H1 (cell line): ENCODE results near the gene LCLAT1. TPM values are rescaled to one million over a fixed set of nuclear protein-coding genes. Genes with fewer than 3 reads are reported as not detected.

ENCODE experiments used
- CTCF ChIA-PET: fragments of 300-600 bp; sonication (Branson Sonifier 250); formaldehyde crosslinking; loops from one replicate; lab custom pipeline; 2021; ENCODE audit not compliant: partially characterized antibody; lab: Charles Lee
- POLR2A ChIA-PET: fragments of 300-600 bp; sonication (Branson Sonifier 250); formaldehyde crosslinking; loops from one replicate; lab custom pipeline; 2021; ENCODE audit warnings: inconsistent platforms; ENCODE audit not compliant: partially characterized antibody; lab: Charles Lee
- DNase-seq, 2 experiments: peaks; one replicate each; pipeline versions ENCODE4 v3.0.0 to v3.0.0-alpha.2; 2010 to 2022; ENCODE audit warnings: low spot score in 2 of 2, low read depth in 1 of 2, mixed read lengths in 1 of 2
- FAIRE-seq: peaks from 2 replicates; lab custom pipeline; 2011; peaks lifted over from hg19 to GRCh38; lab: Jason Lieb, UNC
- H2AFZ ChIP-seq: 2 replicates; pipeline ENCODE4 v1.8.1; 2012; ENCODE audit warnings: low read length, inconsistent platforms
- H2AK5ac ChIP-seq: 2 replicates; pipeline ENCODE4 v1.6.1; 2013; ENCODE audit warnings: low read depth, low read length
- H2BK120ac ChIP-seq: replicated peaks from 2 replicates; pipeline ENCODE3; 2013; ENCODE audit warnings: low read depth, low read length, inconsistent platforms
- H2BK12ac ChIP-seq: 2 replicates; pipeline ENCODE4 v1.6.1; 2013; ENCODE audit warnings: low read depth, low read length
- H2BK15ac ChIP-seq: 2 replicates; pipeline ENCODE4 v1.6.1; 2013; ENCODE audit warnings: low read length
- H2BK20ac ChIP-seq: 2 replicates; pipeline ENCODE4 v1.6.1; 2013; ENCODE audit warnings: low read length
- H2BK5ac ChIP-seq: 2 replicates; pipeline ENCODE4 v1.6.1; 2013; ENCODE audit warnings: low read depth, low read length
- H3K14ac ChIP-seq: 2 replicates; pipeline ENCODE4 v1.6.1; 2013; ENCODE audit warnings: inconsistent platforms; ENCODE audit not compliant: insufficient read length
- H3K18ac ChIP-seq: 2 replicates; pipeline ENCODE4 v1.6.1; 2013; ENCODE audit warnings: low read length; ENCODE audit errors: extremely low read depth
- H3K23ac ChIP-seq: 2 replicates; pipeline ENCODE4 v1.6.1; 2013; ENCODE audit warnings: inconsistent platforms; ENCODE audit not compliant: insufficient read length
- H3K23me2 ChIP-seq: 2 replicates; pipeline ENCODE4 v1.6.1; 2013; ENCODE audit warnings: low read depth, low read length
- H3K27ac ChIP-seq: 2 replicates; pipeline ENCODE4 v1.6.1; 2011; ENCODE audit warnings: low read depth, low read length, inconsistent platforms
- H3K27me3 ChIP-seq, 4 experiments: replicated peaks in 1 of 4; 1 replicate in 1 of 4; 2 replicates in 3 of 4; pipeline versions ENCODE4 v1.6.1 to v1.8.1; 2011 to 2013; ENCODE audit warnings: low read length in 3 of 4, mild to moderate bottlenecking in 3 of 4, inconsistent platforms in 2 of 4, mixed read lengths in 2 of 4, moderate library complexity in 1 of 4; ENCODE audit not compliant: control insufficient read depth in 3 of 4, insufficient read depth in 3 of 4; ENCODE audit errors: extremely low read depth in 1 of 4
- H3K36me3 ChIP-seq, 4 experiments: 2 replicates each; pipeline versions ENCODE4 v1.6.1 to v1.8.1; 2011 to 2013; ENCODE audit warnings: mild to moderate bottlenecking in 4 of 4, low read length in 3 of 4, moderate library complexity in 2 of 4, control low read depth in 1 of 4, inconsistent platforms in 1 of 4; ENCODE audit not compliant: insufficient read depth in 4 of 4, control insufficient read depth in 2 of 4
- H3K4ac ChIP-seq: replicated peaks from 2 replicates; pipeline ENCODE3; 2013; ENCODE audit warnings: low read length, low read depth, mixed read lengths, inconsistent platforms; ENCODE audit not compliant: insufficient read length
- H3K4me1 ChIP-seq, 4 experiments: replicated peaks in 1 of 4; 1 replicate in 1 of 4; 2 replicates in 3 of 4; pipeline versions ENCODE4 v1.6.1 to v1.8.1; 2011 to 2013; ENCODE audit warnings: low read length in 3 of 4, inconsistent platforms in 2 of 4, mixed read lengths in 1 of 4; ENCODE audit not compliant: insufficient read depth in 4 of 4, control insufficient read depth in 3 of 4
- H3K4me2 ChIP-seq, 2 experiments: 2 replicates each; pipeline versions ENCODE4 v1.6.1 to v1.8.1; 2011 to 2013; ENCODE audit warnings: low read depth in 2 of 2, low read length in 2 of 2, control low read depth in 1 of 2, inconsistent platforms in 1 of 2, mild to moderate bottlenecking in 1 of 2; ENCODE audit not compliant: insufficient read depth in 1 of 2
- H3K4me3 ChIP-seq, 4 experiments: fragments of 200-600, 300-600 bp in 1 of 4; sonication (generic), shearing (Covaris generic), sonication (Bioruptor Twin) in 1 of 4; 2 replicates each; pipeline versions ENCODE4 v1.5.1 to v1.8.1; 2011 to 2016; ENCODE audit warnings: low read length in 4 of 4, low read depth in 3 of 4, control low read depth in 2 of 4, inconsistent platforms in 2 of 4, mild to moderate bottlenecking in 2 of 4, mixed read lengths in 1 of 4, moderate library complexity in 1 of 4; ENCODE audit not compliant: insufficient read depth in 2 of 4; ENCODE audit errors: extremely low read depth in 1 of 4
- H3K56ac ChIP-seq: replicated peaks from 2 replicates; pipeline ENCODE3; 2013; ENCODE audit warnings: low read depth, mild to moderate bottlenecking, mixed read lengths, low read length, inconsistent platforms; ENCODE audit not compliant: insufficient read length
- H3K79me1 ChIP-seq: 2 replicates; pipeline ENCODE4 v1.6.1; 2013; ENCODE audit warnings: low read depth, low read length, control low read depth
- H3K79me2 ChIP-seq, 2 experiments: 2 replicates each; pipeline versions ENCODE4 v1.6.1 to v1.8.1; 2012 to 2013; ENCODE audit warnings: low read length in 2 of 2, mild to moderate bottlenecking in 2 of 2, inconsistent platforms in 1 of 2; ENCODE audit not compliant: insufficient read depth in 2 of 2, control insufficient read depth in 1 of 2
- H3K9ac ChIP-seq, 4 experiments: replicated peaks in 1 of 4; 1 replicate in 1 of 4; 2 replicates in 3 of 4; pipeline versions ENCODE4 v1.6.1 to v1.8.1; 2011 to 2013; ENCODE audit warnings: low read depth in 3 of 4, low read length in 3 of 4, control low read depth in 2 of 4, mild to moderate bottlenecking in 2 of 4, moderate library complexity in 2 of 4, inconsistent platforms in 1 of 4; ENCODE audit errors: extremely low read depth in 1 of 4
- H3K9me3 ChIP-seq, 2 experiments: 2 replicates each; pipeline versions ENCODE4 v1.6.1 to v1.8.1; 2012 to 2013; ENCODE audit warnings: mild to moderate bottlenecking in 2 of 2, moderate library complexity in 2 of 2, control low read depth in 1 of 2, inconsistent platforms in 1 of 2, low read depth in 1 of 2, low read length in 1 of 2, mixed read lengths in 1 of 2; ENCODE audit not compliant: insufficient read depth in 2 of 2
- H4K20me1 ChIP-seq, 2 experiments: replicated peaks in 1 of 2; 2 replicates each; pipeline versions ENCODE3 to v1.8.1; 2011 to 2013; ENCODE audit warnings: inconsistent platforms in 2 of 2, low read length in 2 of 2, mild to moderate bottlenecking in 1 of 2; ENCODE audit not compliant: insufficient read depth in 2 of 2, control insufficient read depth in 1 of 2
- H4K5ac ChIP-seq: 2 replicates; pipeline ENCODE4 v1.6.1; 2013; ENCODE audit warnings: low read length, low read depth, mixed read lengths, inconsistent platforms; ENCODE audit not compliant: insufficient read length
- H4K8ac ChIP-seq: 2 replicates; pipeline ENCODE4 v1.8.0; 2013; ENCODE audit warnings: mild to moderate bottlenecking, moderate library complexity, low read length, inconsistent platforms; ENCODE audit not compliant: insufficient read depth; ENCODE audit errors: extremely low read depth
- H4K91ac ChIP-seq: replicated peaks from 2 replicates; pipeline ENCODE3; 2013; ENCODE audit warnings: low read length, mixed read lengths, inconsistent platforms; ENCODE audit not compliant: insufficient read length
- BRCA1 ChIP-seq: IDR thresholded peaks from 2 replicates; pipeline ENCODE4 v1.6.1; 2012; ENCODE audit warnings: low read depth, low read length, improper control_type of control experiment
- CREB1 ChIP-seq: IDR thresholded peaks from 2 replicates; pipeline ENCODE4 v1.6.1; 2012; ENCODE audit warnings: inconsistent platforms
- MAFK ChIP-seq: IDR thresholded peaks from 2 replicates; pipeline ENCODE4 v1.6.1; 2012; ENCODE audit warnings: low read depth, mild to moderate bottlenecking, improper control_type of control experiment, low read length
- PHF8 ChIP-seq: fragments of 200-600 bp; sonication (generic); conservative IDR thresholded peaks from 2 replicates; pipeline ENCODE4 v1.7.1; 2012; ENCODE audit warnings: low read depth, mild to moderate bottlenecking, inconsistent platforms, low read length, moderate library complexity
- WGBS, 2 experiments: shearing (Covaris generic) in 1 of 2; methylation state at CpG; one replicate each; pipeline versions ENCODE4 v1.1.6 to v1.1.7; 2013 to 2015; ENCODE audit warnings: low lambda C conversion rate in 2 of 2, mixed read lengths in 2 of 2, inconsistent platforms in 1 of 2, low coverage in 1 of 2, missing lambda C conversion rate in 1 of 2; ENCODE audit not compliant: insufficient replicate concordance in 2 of 2, insufficient coverage in 1 of 2, insufficient read length in 1 of 2; ENCODE audit errors: extremely low coverage in 1 of 2, missing lambda C conversion rate in 1 of 2; 5-methylcytosine and 5-hydroxymethylcytosine counted together
- polyA plus RNA-seq, 7 experiments: library from polyadenylated mRNA; depleted of rRNA in 3 of 7; stranded (reverse) in 5 of 7; unstranded in 2 of 7; fragments of >200 nt in 5 of 7; fragments of 200-250 nt in 2 of 7; gene quantifications; 1 replicate in 5 of 7; 2 replicates in 1 of 7; 4 replicates in 1 of 7; pipeline versions ENCODE4 v1.2.1 to v1.2.3, GENCODE V29; 2011 to 2013; ENCODE audit warnings: missing spikeins in 2 of 7, mixed read lengths in 2 of 7
- total RNA-seq: library from RNA; stranded (reverse); fragmentation: NEBNext Ultra II Directional; extraction: Animal tissue kit (Norgen Biotek cat#: 25700); gene quantifications from 2 replicates; pipeline ENCODE4 v1.2.1, GENCODE V29; 2021

LCLAT1 gene
- total and polyA plus RNA-seq, 2 of the 8 experiments (the other 6 are each of a cell fraction or from before 2014, with no cell fraction given): 7.6 to 22.0 TPM

GRCh38 chr2:30677861-30678385, 230.9 kb downstream of the LCLAT1 start:
- H3K27me3 ChIP-seq: no peaks in the 10 kb centered on the region
- no peak overlapping the region for H4K8ac ChIP-seq
- H2BK20ac ChIP-seq: no peak overlapping the region
- no peak overlapping the region for H3K4me3 ChIP-seq
- no peak overlapping the region for H3K4ac ChIP-seq
- H4K5ac ChIP-seq: no peak overlapping the region
- no peak for TF ChIP-seq BRCA1
- TF ChIP-seq CREB1: no peak
- TF ChIP-seq PHF8: no peak
- TF ChIP-seq MAFK: no peak
- no peaks in the 10 kb centered on the region for H3K23me2 ChIP-seq
- WGBS, 2 experiments: 94% methylated on average over 5 of the region's 5 CpGs; no CpG with 5 or more reads in 1 of the 2 experiments
- H2BK15ac ChIP-seq: no peak overlapping the region
- H4K20me1 ChIP-seq: no peaks in the 10 kb centered on the region
- H3K56ac ChIP-seq: no peak overlapping the region
- no peak overlapping the region for H3K27ac ChIP-seq
- H3K4me2 ChIP-seq: no peak overlapping the region
- no peak overlapping the region for H3K18ac ChIP-seq
- H2BK5ac ChIP-seq: no peak overlapping the region
- H4K91ac ChIP-seq: no peak overlapping the region
- no peak overlapping the region for H3K9ac ChIP-seq
- ChIA-PET CTCF (interaction anchor here (0.7 to 1.8 kb wide), 4 partner anchors 9 to 469 kb away, joined by 3 to 7 read pairs (median 4); no protein-coding TSS in a partner anchor), POLR2A (no interaction called here)
- H2BK12ac ChIP-seq: no peak overlapping the region
- H3K79me2 ChIP-seq: no peaks in the 10 kb centered on the region
- no peaks in the 10 kb centered on the region; the same call in 1 of the 2 replicates for H3K79me1 ChIP-seq
- H2BK120ac ChIP-seq: no peak overlapping the region
- no peak for FAIRE-seq
- no peak overlapping the region for H3K14ac ChIP-seq
- no peak overlapping the region for H3K23ac ChIP-seq
- no peaks in the 10 kb centered on the region for H3K36me3 ChIP-seq
- no peak overlapping the region for H2AFZ ChIP-seq
- no peaks in the 10 kb centered on the region for H3K4me1 ChIP-seq
- peak in 1 of 2 experiments; percentile 40 for DNase-seq
- H2AK5ac ChIP-seq: no peak overlapping the region
- H3K9me3 ChIP-seq: no peaks in the 10 kb centered on the region
